Lower lobe of right lung (tissue), 2 donors: ENCODE measurements around the gene DNPEP. TPM values are rescaled to one million over a fixed set of nuclear protein-coding genes. Genes with fewer than 3 reads are reported as not detected.

Source experiments
- ATAC-seq, 2 donors: fragments of 200-7000 bp; cut with Tn5 transposase; one replicate each; pipeline ENCODE4 v1.9.1; 2020 to 2022; ENCODE audit warnings: mild to moderate bottlenecking in 2 of 2, moderate library complexity in 2 of 2
- DNase-seq: peaks from one replicate; pipeline ENCODE4 v3.0.0-alpha.2; 2020
- H3K27ac ChIP-seq: fragments of 200-600 bp; one replicate; pipeline ENCODE4 v1.8.0; 2022
- H3K27me3 ChIP-seq: fragments of 200-600 bp; one replicate; pipeline ENCODE4 v1.8.0; 2022; ENCODE audit warnings: low read depth
- H3K36me3 ChIP-seq: fragments of 200-600 bp; one replicate; pipeline ENCODE4 v1.8.0; 2022; ENCODE audit warnings: mild to moderate bottlenecking
- H3K4me1 ChIP-seq: fragments of 200-600 bp; one replicate; pipeline ENCODE4 v1.8.0; 2022
- H3K4me3 ChIP-seq: fragments of 200-600 bp; one replicate; pipeline ENCODE4 v1.8.0; 2022; ENCODE audit warnings: mild to moderate bottlenecking
- H3K9me3 ChIP-seq: fragments of 200-600 bp; one replicate; pipeline ENCODE4 v1.8.0; 2022
- CTCF ChIP-seq: fragments of 200-600 bp; IDR thresholded peaks from one replicate; pipeline ENCODE4 v1.8.0; 2022; ENCODE audit warnings: antibody characterized with exemption, mild to moderate bottlenecking
- intact Hi-C: fragments of 100-400 bp; cut with DNase I; formaldehyde crosslinking; loops from one replicate; pipeline ENCODE4 v1.11.0; 2022
- total RNA-seq: library from RNA; stranded (reverse); fragmentation: NEBNext Ultra II Directional; extraction: Animal tissue kit (Norgen Biotek cat#: 25700); gene quantifications from one replicate; pipeline ENCODE4 v1.2.1, GENCODE V29; 2021
- donor health status: DM: no; HTN: yes; CAD: no; lungs with severe emphysema.

DNPEP gene
- total RNA-seq, 1 donor from 2014 or later: 79.5 TPM

- H3K4me1 ChIP-seq: no peaks in the 10 kb centered on the region
- DNase-seq (no peak), ATAC-seq (no peak)
- TF ChIP-seq CTCF: no peak
- H3K27ac ChIP-seq: no peak overlapping the region
- no peaks in the 10 kb centered on the region for H3K9me3 ChIP-seq
- H3K36me3 ChIP-seq: no peaks in the 10 kb centered on the region
- H3K4me3 ChIP-seq: no peak overlapping the region
- intact Hi-C loops: no loop called here
- peaks cover 35% of the 10 kb centered on the region for H3K27me3 ChIP-seq
These were observed 29.7 kb upstream of the DNPEP start for GRCh38 chr2:219417374-219417773.

DNA sequence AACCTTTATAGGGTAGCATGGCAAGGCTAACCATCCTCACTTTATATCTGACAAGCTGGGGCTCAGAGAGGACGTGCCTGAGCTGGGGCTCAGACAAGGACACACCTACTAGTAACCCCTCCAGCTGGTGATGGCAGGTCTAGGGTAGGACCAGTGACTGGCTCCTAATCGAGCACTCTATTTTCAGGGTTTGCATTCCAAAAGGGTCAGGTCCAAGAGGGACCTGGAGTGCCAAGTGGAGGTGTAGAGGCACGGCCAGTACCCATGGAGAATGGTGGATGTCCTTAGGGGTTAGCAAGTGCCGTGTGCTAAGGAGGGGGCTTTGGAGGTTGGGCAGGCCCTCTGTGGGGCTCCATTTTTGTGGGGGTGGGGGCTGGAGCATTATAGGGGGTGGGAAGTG, 29.2 kb upstream of the DNPEP start:
- ATAC-seq: no peak
- Histone ChIP-seq H3K4me1 (no peaks in the 10 kb centered on the region), H3K9me3 (no peaks in the 10 kb centered on the region), H3K27ac (no peak overlapping the region), H3K4me3 (no peak overlapping the region), H3K27me3 (peaks cover 35% of the 10 kb centered on the region), H3K36me3 (no peaks in the 10 kb centered on the region)
- DNase-seq: no peak
- intact Hi-C loops: no loop called here
- no peak for TF ChIP-seq CTCF

DNA sequence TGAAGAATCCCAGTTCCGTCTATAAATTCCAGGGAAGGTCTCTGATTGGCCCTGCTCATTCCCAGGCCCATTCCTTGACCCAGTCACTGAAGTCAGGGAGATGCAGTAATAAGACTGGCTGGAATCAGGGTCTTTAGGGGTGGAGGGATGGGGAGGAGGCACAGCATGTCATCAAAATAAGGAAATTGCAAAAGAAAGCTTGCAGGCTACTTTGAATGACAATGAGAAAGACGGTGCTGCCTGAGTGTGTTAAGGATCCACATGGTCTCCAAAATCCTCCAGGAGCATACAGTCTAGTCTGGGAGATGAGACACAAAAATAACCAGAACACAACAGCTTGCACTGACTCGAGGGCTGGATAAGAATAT, 28.5 kb upstream of the DNPEP start:
- H3K4me1 ChIP-seq: no peaks in the 10 kb centered on the region
- H3K27me3 ChIP-seq: peaks cover 42% of the 10 kb centered on the region

GRCh38 chr2:219415580-219416234, 28.0 kb upstream of the DNPEP start:
- no peak for TF ChIP-seq CTCF
- Histone ChIP-seq H3K9me3 (no peaks in the 10 kb centered on the region), H3K36me3 (no peaks in the 10 kb centered on the region), H3K27me3 (peaks cover 42% of the 10 kb centered on the region), H3K4me3 (no peak overlapping the region), H3K27ac (no peak overlapping the region), H3K4me1 (no peaks in the 10 kb centered on the region)
- intact Hi-C loops: no loop called here
- DNase-seq (no peak), ATAC-seq (no peak)

More for the DNA sequence above, 28.5 kb upstream of the DNPEP start:
- intact Hi-C loops: no loop called here
- no peak overlapping the region for H3K4me3 ChIP-seq
- ATAC-seq (no peak), DNase-seq (no peak)
- no peak for TF ChIP-seq CTCF
- no peak overlapping the region for H3K27ac ChIP-seq
- H3K36me3 ChIP-seq: no peaks in the 10 kb centered on the region
- no peaks in the 10 kb centered on the region for H3K9me3 ChIP-seq

- no peaks in the 10 kb centered on the region for H3K4me1 ChIP-seq
- TF ChIP-seq CTCF: no peak
- ATAC-seq: no peak
- H3K4me3 ChIP-seq: no peak overlapping the region
- no peaks in the 10 kb centered on the region for H3K36me3 ChIP-seq
- intact Hi-C loops: no loop called here
- H3K9me3 ChIP-seq: no peaks in the 10 kb centered on the region
- peaks cover 36% of the 10 kb centered on the region for H3K27me3 ChIP-seq
- no peak for DNase-seq
- no peak overlapping the region for H3K27ac ChIP-seq
These were observed 27.1 kb upstream of the DNPEP start for GRCh38 chr2:219414857-219415256.
